Kidney capillary endothelial cell (primary cell): Measurements from ENCODE around the gene VPS13C.

ENCODE experiments used
- DNase-seq: peaks from one replicate; pipeline ENCODE4 v3.0.0-alpha.2; 2018; ENCODE audit warnings: low spot score

Gene VPS13C

GRCh38 chr15:62060113-62060895 lies at the start of gene VPS13C:
Gene VPS13C, minus strand, starts transcription at chr15:62060447. Its CDS starts 73 bp downstream, at chr15:62060374.
- DNase-seq, result peak; percentile 92

- DNase-seq, result no peak
These were observed 49.2 kb upstream of the VPS13C start for GRCh38 chr15:62109437-62109836.

GRCh38 chr15:62108411-62108810 lies 48.2 kb upstream of the VPS13C start:
- DNase-seq, result no peak

GRCh38 chr15:62107571-62108121 lies 47.4 kb upstream of the VPS13C start:
- no peak for DNase-seq

- DNase-seq, result no peak
These were observed 45.8 kb upstream of the VPS13C start for GRCh38 chr15:62106096-62106495.

- no peak for DNase-seq
These were observed 45.0 kb upstream of the VPS13C start for GRCh38 chr15:62105266-62105665.

- no peak for DNase-seq
These were observed 44.6 kb upstream of the VPS13C start for GRCh38 chr15:62104846-62105245.

- no peak for DNase-seq
These were observed 44.2 kb upstream of the VPS13C start for GRCh38 chr15:62104401-62104800.

GRCh38 chr15:62103431-62103830 lies 43.2 kb upstream of the VPS13C start:
- no peak for DNase-seq

GRCh38 chr15:62099094-62099601 lies 38.9 kb upstream of the VPS13C start:
- DNase-seq, result peak; percentile 65

GRCh38 chr15:62094388-62094787 lies 34.1 kb upstream of the VPS13C start:
- DNase-seq, result no peak

GRCh38 chr15:62093809-62094208 lies 33.6 kb upstream of the VPS13C start:
- DNase-seq, result no peak

GRCh38 chr15:62090988-62091387 lies 30.7 kb upstream of the VPS13C start:
- no peak for DNase-seq

- DNase-seq, result no peak
These were observed 29.4 kb upstream of the VPS13C start for GRCh38 chr15:62089616-62090015.

- DNase-seq, result no peak
These were observed 28.1 kb upstream of the VPS13C start for GRCh38 chr15:62088353-62088693.

- no peak for DNase-seq
These were observed 27.6 kb upstream of the VPS13C start for GRCh38 chr15:62087671-62088352.

- no peak for DNase-seq
These were observed 25.5 kb upstream of the VPS13C start for GRCh38 chr15:62085740-62086139.

GRCh38 chr15:62083194-62084154 lies 23.2 kb upstream of the VPS13C start:
- no peak for DNase-seq

GRCh38 chr15:62079594-62079993 lies 19.3 kb upstream of the VPS13C start:
- no peak for DNase-seq

GRCh38 chr15:62075595-62076277 lies 15.5 kb upstream of the VPS13C start:
- DNase-seq, result no peak

GRCh38 chr15:62071711-62072308 lies 11.6 kb upstream of the VPS13C start:
- peak; percentile 55 for DNase-seq
